Lung (tissue), 12 donors: ENCODE results near the gene OR52E2. TPM values are rescaled to one million over a fixed set of nuclear protein-coding genes. Genes with fewer than 3 reads are reported as not detected.
"Not testable (repeated sequence)": the region's sequence is repeated elsewhere in the genome, so short reads cannot be mapped to it uniquely, and the experiment has no call there.

Experiments used
- ATAC-seq: fragments of 200-7000 bp; cut with Tn5 transposase; one replicate; pipeline ENCODE4 v1.9.1; 2020; ENCODE audit warnings: moderate number of reproducible peaks; ENCODE audit not compliant: insufficient read depth, low FRiP score
- DNase-seq, 3 donors: peaks; one replicate each; pipeline ENCODE4 v3.0.0-alpha.2; 2013 to 2017
- H3K27ac ChIP-seq, 2 donors: one replicate each; pipeline ENCODE4 v1.5.1; 2013; ENCODE audit warnings: mild to moderate bottlenecking in 2 of 2, moderate library complexity in 2 of 2, control low read depth in 1 of 2, inconsistent platforms in 1 of 2, low read depth in 1 of 2, low read length in 1 of 2
- H3K27me3 ChIP-seq, 3 donors: one replicate each; pipeline ENCODE4 v1.5.1; 2013; ENCODE audit warnings: low read length in 2 of 3; ENCODE audit not compliant: control insufficient read depth in 3 of 3, insufficient read depth in 3 of 3
- H3K36me3 ChIP-seq, 4 donors: one replicate each; pipeline ENCODE4 v1.5.1; 2013; ENCODE audit warnings: low read length in 4 of 4, mild to moderate bottlenecking in 1 of 4, moderate library complexity in 1 of 4; ENCODE audit not compliant: control insufficient read depth in 4 of 4, insufficient read depth in 4 of 4
- H3K4me1 ChIP-seq, 5 donors: one replicate each; pipeline ENCODE4 v1.5.1; 2013; ENCODE audit warnings: low read length in 5 of 5, mild to moderate bottlenecking in 2 of 5, moderate library complexity in 1 of 5; ENCODE audit not compliant: control insufficient read depth in 5 of 5, insufficient read depth in 5 of 5
- H3K4me3 ChIP-seq: one replicate; pipeline ENCODE4 v1.5.1; 2013; ENCODE audit warnings: mild to moderate bottlenecking, control low read depth, moderate library complexity
- H3K9ac ChIP-seq, 2 donors: one replicate each; pipeline ENCODE4 v1.5.1; 2013; ENCODE audit warnings: low read length in 2 of 2, control low read depth in 1 of 2; ENCODE audit not compliant: insufficient read depth in 1 of 2
- H3K9me3 ChIP-seq, 4 donors: one replicate each; pipeline ENCODE4 v1.5.1; 2013; ENCODE audit warnings: low read length in 3 of 4, mild to moderate bottlenecking in 1 of 4, moderate library complexity in 1 of 4; ENCODE audit not compliant: control insufficient read depth in 4 of 4, insufficient read depth in 3 of 4
- CTCF ChIP-seq: IDR thresholded peaks from 2 replicates; pipeline ENCODE4 v1.5.1; 2012; ENCODE audit warnings: mild to moderate bottlenecking; ENCODE audit errors: control extremely low read depth, extremely low read depth
- WGBS, 2 donors: extraction: QIAGEN DNeasy Blood & Tissue Kit; methylation state at CpG; one replicate each; pipeline ENCODE4 v1.1.7; 2013; 5-methylcytosine and 5-hydroxymethylcytosine counted together
- polyA plus RNA-seq, 2 donors: library from polyadenylated mRNA; stranded (reverse); fragments of 200-250 nt; gene quantifications; one replicate each; pipeline ENCODE4 v1.2.1, GENCODE V29; 2013
- total RNA-seq, 2 donors: library from RNA; depleted of rRNA in 1 of 2; stranded (reverse); fragments of >200 nt in 1 of 2; gene quantifications; one replicate each; pipeline ENCODE4 v1.2.1, GENCODE V29; 2014 to 2021
- donor health status: control.
- donor health status: control.
- donor health status: Bipolar disorder and iron deficiency.
- donor health status: healthy.
- donor health status: DM: yes; HTN: yes; CAD: no.

The OR52E2 gene
- total and polyA plus RNA-seq, 4 donors, result not detected

GRCh38 chr11:5065027-5065426, 5.6 kb upstream of the OR52E2 start:
- TF ChIP-seq CTCF, result no peak
- H3K36me3 ChIP-seq, result no peaks in the 10 kb centered on the region
- no peaks in the 10 kb centered on the region for H3K27me3 ChIP-seq
- H3K27ac ChIP-seq, result no peak overlapping the region
- H3K9me3 ChIP-seq, result no peaks in the 10 kb centered on the region
- no peak overlapping the region for H3K9ac ChIP-seq
- 11 to 38% methylated on average over 1 of the region's 1 CpG for WGBS, 2 donors
- no peaks in the 10 kb centered on the region for H3K4me1 ChIP-seq
- H3K4me3 ChIP-seq, result no peak overlapping the region
- ATAC-seq (no peak), DNase-seq (no peak)

- 79 to 95% methylated on average over 5 of the region's 5 CpGs for WGBS, 2 donors
- not testable (repeated sequence) for ATAC-seq, H3K36me3 ChIP-seq, H3K9ac ChIP-seq, H3K27me3 ChIP-seq, H3K9me3 ChIP-seq, H3K27ac ChIP-seq, H3K4me3 ChIP-seq, H3K4me1 ChIP-seq, DNase-seq
Observed at GRCh38 chr11:5058679-5059078, 748 bp downstream of the OR52E2 start.

GRCh38 chr11:5046754-5047330, 12.6 kb downstream of the OR52E2 start:
- no peak for DNase-seq
- Histone ChIP-seq H3K4me1 (no peaks in the 10 kb centered on the region), H3K9me3 (no peaks in the 10 kb centered on the region), H3K36me3 (no peaks in the 10 kb centered on the region), H3K4me3 (no peak overlapping the region), H3K9ac (no peak overlapping the region), H3K27ac (no peak overlapping the region), H3K27me3 (no peaks in the 10 kb centered on the region)
- TF ChIP-seq CTCF, result no peak
- WGBS, 2 donors, result 84 to 90% methylated on average over 15 of the region's 15 CpGs
- no peak for ATAC-seq

- ATAC-seq (no peak), DNase-seq (no peak)
- Histone ChIP-seq H3K9me3 (no peaks in the 10 kb centered on the region), H3K9ac (no peak within 1 kb of the TSS), H3K27ac (no peak within 1 kb of the TSS), H3K27me3 (no peaks in the 10 kb centered on the region), H3K36me3 (no peaks in the 10 kb centered on the region), H3K4me1 (no peaks in the 10 kb centered on the region), H3K4me3 (no peak within 1 kb of the TSS)
- 79 to 81% methylated on average over 1 of the region's 1 CpG for WGBS, 2 donors
- no peak for TF ChIP-seq CTCF
Observed at GRCh38 chr11:5046226-5046625, 13.2 kb downstream of the OR52E2 start, which contains the start of gene OR52J3. Gene OR52J3, plus strand, starts transcription at chr11:5046526. Its CDS starts 0 bp downstream, at chr11:5046526.
